Caco-2 (cell line): ENCODE results near the gene EPHB2. TPM values are rescaled to one million over a fixed set of nuclear protein-coding genes. Genes with fewer than 3 reads are reported as not detected.

Experiments
- BruUV-seq: library from RNA; stranded (reverse); fragments of 400-500 nt; replicated peaks from 2 replicates; lab custom pipeline; 2021; lab: Mats Ljungman, UMichigan
- CTCF ChIA-PET: fragments of 300-600 bp; sonication (Branson Sonifier 250); formaldehyde crosslinking; loops from one replicate; lab custom pipeline; 2022; ENCODE audit warnings: antibody characterized with exemption; lab: Charles Lee
- POLR2A ChIA-PET: fragments of 300-600 bp; sonication (Branson Sonifier 250); formaldehyde crosslinking; loops from one replicate; lab custom pipeline; 2022; ENCODE audit warnings: antibody characterized with exemption; lab: Charles Lee
- DNase-seq, 2 experiments: peaks; one replicate each; pipeline versions ENCODE4 v3.0.0 to v3.0.0-alpha.2; 2020 to 2022
- H3K27me3 ChIP-seq: replicated peaks from 2 replicates; pipeline ENCODE4 v1.6.0; 2011; ENCODE audit warnings: low read length; ENCODE audit not compliant: control insufficient read depth, insufficient read depth
- H3K36me3 ChIP-seq: 2 replicates; pipeline ENCODE4 v1.5.1; 2011; ENCODE audit warnings: low read length; ENCODE audit not compliant: control insufficient read depth, insufficient read depth
- H3K4me1 ChIP-seq: fragments of 250-450 bp; sonication (Bioruptor Pico); 2 replicates; pipeline ENCODE4 v1.5.1; 2020; ENCODE audit warnings: mild to moderate bottlenecking
- H3K4me3 ChIP-seq: 2 replicates; pipeline ENCODE4 v1.5.1; 2011; ENCODE audit warnings: low read depth, mild to moderate bottlenecking, control low read depth, low read length
- H3K9me3 ChIP-seq: fragments of 250-450 bp; sonication (Bioruptor Pico); 2 replicates; pipeline ENCODE4 v1.5.1; 2020; ENCODE audit warnings: mild to moderate bottlenecking, moderate library complexity
- H3K27ac Mint-ChIP-seq: one replicate; pipeline ENCODE4 v1.8.0; 2022; ENCODE audit warnings: mixed read lengths; ENCODE audit not compliant: unreplicated experiment
- H3K27me3 Mint-ChIP-seq: one replicate; pipeline ENCODE4 v1.8.0; 2022; ENCODE audit warnings: mixed read lengths; ENCODE audit not compliant: insufficient read depth, unreplicated experiment
- H3K36me3 Mint-ChIP-seq: one replicate; pipeline ENCODE4 v1.8.0; 2022; ENCODE audit warnings: mild to moderate bottlenecking, mixed read lengths; ENCODE audit not compliant: insufficient read depth, unreplicated experiment
- H3K4me1 Mint-ChIP-seq: one replicate; pipeline ENCODE4 v1.8.0; 2022; ENCODE audit warnings: low read depth, mixed read lengths; ENCODE audit not compliant: unreplicated experiment
- H3K4me3 Mint-ChIP-seq: one replicate; pipeline ENCODE4 v1.8.0; 2022; ENCODE audit warnings: mild to moderate bottlenecking, moderate library complexity, mixed read lengths; ENCODE audit not compliant: unreplicated experiment
- H3K9me3 Mint-ChIP-seq: one replicate; pipeline ENCODE4 v1.8.0; 2022; ENCODE audit warnings: mixed read lengths; ENCODE audit not compliant: unreplicated experiment
- intact Hi-C: fragments of 100-400 bp; cut with micrococcal nuclease; formaldehyde crosslinking; loops from one replicate; pipeline ENCODE4 v1.10.0; 2022; ENCODE audit not compliant: unreplicated experiment
- total RNA-seq: library from RNA; stranded (reverse); gene quantifications from 2 replicates; pipeline ENCODE4 v1.2.3, GENCODE V29; 2022
- TF ChIP-seq, protein P1 (sequence below), 2 experiments: fragments of 200-600 bp in 1 of 2; IDR thresholded peaks; 1 replicate in 1 of 2; 2 replicates in 1 of 2; pipeline versions ENCODE4 v1.5.1 to v1.8.0; 2011 to 2022; ENCODE audit warnings: antibody characterized with exemption in 1 of 2, control low read depth in 1 of 2, inconsistent platforms in 1 of 2, low read depth in 1 of 2, low read length in 1 of 2, mild to moderate bottlenecking in 1 of 2, moderate library complexity in 1 of 2; ENCODE audit not compliant: insufficient read depth in 1 of 2, severe bottlenecking in 1 of 2, unreplicated experiment in 1 of 2

The EPHB2 gene
- total RNA-seq, 1 experiment from 2014 or later = 30.1 TPM

DNA sequence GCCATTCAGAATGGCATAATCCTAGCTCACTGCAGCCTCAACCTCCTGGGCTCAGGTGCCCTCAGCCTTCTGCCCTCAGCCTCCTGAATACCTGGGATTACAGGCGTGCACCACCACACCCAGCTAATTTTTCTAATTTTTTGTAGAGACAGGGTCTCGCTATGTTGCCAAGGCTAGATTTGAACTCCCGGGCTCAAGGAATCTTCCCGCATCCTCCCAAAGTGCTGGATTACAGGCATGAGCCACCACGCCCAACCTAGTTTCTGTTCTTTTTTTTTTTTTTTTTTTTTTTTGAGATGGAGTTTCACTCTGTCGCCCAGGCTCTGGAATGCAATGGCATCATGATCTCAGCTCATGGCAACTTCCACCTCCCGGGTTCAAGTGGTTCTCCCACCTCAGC lies 153.1 kb downstream of the EPHB2 start:
- CTCF ChIA-PET = no interaction called here
- H3K4me3 Mint-ChIP-seq = no peak overlapping the region
- no peaks in the 10 kb centered on the region for H3K27me3 Mint-ChIP-seq
- H3K27ac Mint-ChIP-seq = no peak overlapping the region
- Histone ChIP-seq H3K4me1 (no peaks in the 10 kb centered on the region), H3K9me3 (no peaks in the 10 kb centered on the region), H3K27me3 (no peaks in the 10 kb centered on the region), H3K4me3 (no peak overlapping the region), H3K36me3 (peaks cover 2% of the 10 kb centered on the region; the same call in 1 of the 2 replicates)
- POLR2A ChIA-PET = no interaction called here
- TF ChIP-seq, protein P1, sequence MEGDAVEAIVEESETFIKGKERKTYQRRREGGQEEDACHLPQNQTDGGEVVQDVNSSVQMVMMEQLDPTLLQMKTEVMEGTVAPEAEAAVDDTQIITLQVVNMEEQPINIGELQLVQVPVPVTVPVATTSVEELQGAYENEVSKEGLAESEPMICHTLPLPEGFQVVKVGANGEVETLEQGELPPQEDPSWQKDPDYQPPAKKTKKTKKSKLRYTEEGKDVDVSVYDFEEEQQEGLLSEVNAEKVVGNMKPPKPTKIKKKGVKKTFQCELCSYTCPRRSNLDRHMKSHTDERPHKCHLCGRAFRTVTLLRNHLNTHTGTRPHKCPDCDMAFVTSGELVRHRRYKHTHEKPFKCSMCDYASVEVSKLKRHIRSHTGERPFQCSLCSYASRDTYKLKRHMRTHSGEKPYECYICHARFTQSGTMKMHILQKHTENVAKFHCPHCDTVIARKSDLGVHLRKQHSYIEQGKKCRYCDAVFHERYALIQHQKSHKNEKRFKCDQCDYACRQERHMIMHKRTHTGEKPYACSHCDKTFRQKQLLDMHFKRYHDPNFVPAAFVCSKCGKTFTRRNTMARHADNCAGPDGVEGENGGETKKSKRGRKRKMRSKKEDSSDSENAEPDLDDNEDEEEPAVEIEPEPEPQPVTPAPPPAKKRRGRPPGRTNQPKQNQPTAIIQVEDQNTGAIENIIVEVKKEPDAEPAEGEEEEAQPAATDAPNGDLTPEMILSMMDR (IDR thresholded peaks at IDR 0.05; ENCODE audit: insufficient read depth in 1 of 2, low read depth in 1 of 2, low read length in 1 of 2, severe bottlenecking in 1 of 2, unreplicated experiment in 1 of 2) = no peak
- intact Hi-C loops = loop anchor here (5.0 kb wide), 1 partner anchor 161 kb away; no protein-coding TSS in a partner anchor
- H3K9me3 Mint-ChIP-seq = no peaks in the 10 kb centered on the region
- no peaks in the 10 kb centered on the region for H3K4me1 Mint-ChIP-seq
- peaks cover 23% of the 10 kb centered on the region for H3K36me3 Mint-ChIP-seq
- DNase-seq = no peak
- no TSS peak for BruUV-seq

DNA sequence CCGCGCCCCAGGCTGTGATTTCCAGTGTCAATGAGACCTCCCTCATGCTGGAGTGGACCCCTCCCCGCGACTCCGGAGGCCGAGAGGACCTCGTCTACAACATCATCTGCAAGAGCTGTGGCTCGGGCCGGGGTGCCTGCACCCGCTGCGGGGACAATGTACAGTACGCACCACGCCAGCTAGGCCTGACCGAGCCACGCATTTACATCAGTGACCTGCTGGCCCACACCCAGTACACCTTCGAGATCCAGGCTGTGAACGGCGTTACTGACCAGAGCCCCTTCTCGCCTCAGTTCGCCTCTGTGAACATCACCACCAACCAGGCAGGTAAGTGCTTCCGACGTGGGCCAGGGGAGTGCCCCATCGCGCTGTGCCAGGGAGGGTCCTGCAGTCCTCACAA lies 154.2 kb downstream of the EPHB2 start:
- Histone ChIP-seq H3K36me3 (peaks cover 2% of the 10 kb centered on the region; the same call in 1 of the 2 replicates), H3K27me3 (no peaks in the 10 kb centered on the region), H3K9me3 (no peaks in the 10 kb centered on the region), H3K4me1 (no peaks in the 10 kb centered on the region), H3K4me3 (no peak overlapping the region)
- intact Hi-C loops = loop anchor here (5.0 kb wide), 1 partner anchor 163 kb away; no protein-coding TSS in a partner anchor
- H3K27me3 Mint-ChIP-seq = no peaks in the 10 kb centered on the region
- H3K9me3 Mint-ChIP-seq = no peaks in the 10 kb centered on the region
- TF ChIP-seq, protein P1 (IDR thresholded peaks at IDR 0.05; ENCODE audit: insufficient read depth in 1 of 2, low read depth in 1 of 2, low read length in 1 of 2, severe bottlenecking in 1 of 2, unreplicated experiment in 1 of 2) = no peak
- CTCF ChIA-PET = no interaction called here
- no peaks in the 10 kb centered on the region for H3K4me1 Mint-ChIP-seq
- no peak overlapping the region for H3K4me3 Mint-ChIP-seq
- H3K27ac Mint-ChIP-seq = no peak overlapping the region
- BruUV-seq = no TSS peak
- DNase-seq = no peak
- POLR2A ChIA-PET = no interaction called here
- peaks cover 23% of the 10 kb centered on the region for H3K36me3 Mint-ChIP-seq

DNA sequence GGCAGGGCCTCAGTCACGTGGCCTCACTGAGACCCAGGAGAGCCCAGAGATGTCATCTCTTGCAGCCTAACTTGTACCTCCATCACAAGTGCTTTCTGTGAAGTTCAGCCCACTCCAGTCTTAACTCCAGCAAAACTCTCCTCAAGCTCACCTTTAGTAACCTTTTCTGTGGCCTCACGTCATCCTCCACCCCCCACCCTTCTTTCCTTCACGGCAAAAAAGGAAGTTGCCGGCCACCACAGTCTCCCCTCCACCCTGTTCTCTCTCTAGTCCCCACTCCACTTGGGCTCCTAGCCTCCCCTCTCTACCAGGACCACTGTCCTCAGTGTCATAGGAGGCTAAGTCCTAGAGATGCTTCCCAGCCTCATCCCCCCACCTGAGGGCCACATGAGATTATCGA lies 155.1 kb downstream of the EPHB2 start:
- H3K27ac Mint-ChIP-seq = no peak overlapping the region
- Histone ChIP-seq H3K4me1 (no peaks in the 10 kb centered on the region), H3K36me3 (peaks cover 2% of the 10 kb centered on the region; the same call in 1 of the 2 replicates), H3K9me3 (no peaks in the 10 kb centered on the region), H3K4me3 (no peak overlapping the region), H3K27me3 (no peaks in the 10 kb centered on the region)
- ChIA-PET CTCF (no interaction called here), POLR2A (no interaction called here)
- no peak overlapping the region for H3K4me3 Mint-ChIP-seq
- intact Hi-C loops = no loop called here
- no peaks in the 10 kb centered on the region for H3K4me1 Mint-ChIP-seq
- H3K9me3 Mint-ChIP-seq = no peaks in the 10 kb centered on the region
- no peak for DNase-seq
- no TSS peak for BruUV-seq
- peaks cover 16% of the 10 kb centered on the region for H3K36me3 Mint-ChIP-seq
- TF ChIP-seq, protein P1 (IDR thresholded peaks at IDR 0.05; ENCODE audit: insufficient read depth in 1 of 2, low read depth in 1 of 2, low read length in 1 of 2, severe bottlenecking in 1 of 2, unreplicated experiment in 1 of 2) = no peak
- no peaks in the 10 kb centered on the region for H3K27me3 Mint-ChIP-seq
